Adrenal gland (tissue), 5 donors: ENCODE data around the gene SLITRK2.

Experiments
- CTCF ChIP-seq, 6 experiments: fragments of 450-650 bp in 4 of 6; fragments of 200-600 bp in 2 of 6; sonication (generic) in 1 of 6; IDR thresholded peaks; 1 replicate in 5 of 6; 2 replicates in 1 of 6; pipeline versions ENCODE4 v1.5.1 to v1.8.0; 2016 to 2021; ENCODE audit warnings: antibody characterized with exemption in 6 of 6, mild to moderate bottlenecking in 2 of 6, moderate library complexity in 1 of 6
- POLR2A ChIP-seq, 2 donors: fragments of 450-650 bp; IDR thresholded peaks; one replicate each; pipeline ENCODE4 v1.6.1; 2017; ENCODE audit warnings: antibody characterized with exemption in 2 of 2, mild to moderate bottlenecking in 2 of 2, moderate library complexity in 1 of 2
- donor health status: DM: no; HTN: no; CAD: no.

GRCh38 chrX:145843146-145843904, 25.7 kb downstream of the SLITRK2 start:
- TF ChIP-seq CTCF (IDR thresholded peaks at IDR 0.05) (no peak), POLR2A (IDR thresholded peaks at IDR 0.05) (no peak)
